Measurements from ENCODE around the gene ADAM23.

GRCh38 chr2:206472094-206472493, 28.8 kb downstream of the ADAM23 start:
- TF ChIP-seq CTCF (IDR thresholded peaks at IDR 0.05) (no peak), POLR2A (IDR thresholded peaks at IDR 0.05) (no peak), POLR2AphosphoS5 (IDR thresholded peaks at IDR 0.05) (no peak)
